NCI-H146 treated with DMSO at 0.1 percent for 48 hours (cell line): ENCODE measurements around the gene MAP3K12.
"Not testable (repeated sequence)": the region's sequence is repeated elsewhere in the genome, so short reads cannot be mapped to it uniquely, and the experiment has no call there.

ENCODE experiments used
- DNase-seq: peaks from one replicate; lab custom pipeline; 2025; ENCODE audit not compliant: unreplicated experiment; lab: John Stamatoyannopoulos, UW

Gene MAP3K12

DNA sequence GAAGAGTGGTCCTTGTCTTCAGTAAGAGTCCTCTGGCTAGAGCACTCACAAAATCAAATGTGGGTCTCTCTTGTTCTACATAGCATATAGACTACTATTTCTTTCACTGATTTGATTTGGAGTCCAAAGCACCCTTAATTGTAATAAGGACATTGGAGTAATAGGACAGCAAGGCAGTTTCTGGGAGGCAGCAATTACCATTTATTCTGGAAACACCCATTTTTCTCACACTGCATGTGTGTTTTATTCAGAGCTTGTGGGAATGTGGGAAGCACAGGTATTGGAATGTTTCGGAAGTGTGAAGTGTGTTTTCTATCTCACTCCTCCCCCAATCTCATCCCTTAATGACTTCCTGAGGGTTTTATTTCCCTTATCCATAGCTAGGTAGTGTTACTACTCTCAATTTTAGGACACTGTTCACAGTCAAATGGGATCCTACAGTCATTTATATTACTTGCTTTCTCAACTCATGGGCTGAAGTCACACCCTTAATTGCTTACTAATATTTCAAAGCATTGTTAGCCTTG is 27.1 kb downstream of the MAP3K12 start:
- no peak for DNase-seq

DNA sequence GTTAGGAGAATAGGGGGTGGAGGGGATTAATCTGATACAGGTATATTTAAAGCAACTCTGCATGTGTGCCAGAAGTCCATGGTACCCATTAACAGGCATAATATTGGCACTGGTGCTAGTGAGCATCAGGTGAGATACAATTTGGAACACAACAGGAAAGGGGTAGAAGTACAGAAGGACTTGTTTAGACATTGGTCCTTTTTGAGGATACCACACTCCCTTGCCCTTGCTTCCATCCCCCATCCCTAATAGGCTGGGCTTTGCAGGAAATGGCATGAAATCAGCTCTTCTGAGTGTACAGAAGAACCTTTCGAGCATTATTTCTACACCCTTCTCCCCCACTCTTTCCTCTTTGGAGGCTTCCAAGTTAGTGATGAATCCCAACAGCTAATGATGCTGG is 31.0 kb downstream of the MAP3K12 start:
- no peak for DNase-seq

DNA sequence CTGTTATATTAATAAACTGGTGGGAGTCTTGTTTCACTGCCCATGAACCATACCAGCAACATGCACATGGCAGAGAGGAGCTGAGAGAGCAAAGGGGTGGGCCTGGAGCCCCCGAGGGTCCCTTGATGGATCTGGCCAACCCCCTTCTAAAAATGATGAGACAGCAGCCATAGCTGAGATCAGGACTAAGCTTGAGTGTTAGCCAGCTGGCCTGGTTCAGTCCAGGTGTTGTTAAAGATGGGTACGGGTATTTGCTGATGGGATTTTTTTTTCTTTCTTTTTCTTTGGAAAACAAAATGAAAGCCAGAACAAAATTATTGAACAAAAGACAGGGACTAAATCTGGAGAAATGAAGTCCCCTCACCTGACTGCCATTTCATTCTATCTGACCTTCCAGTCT is 31.4 kb downstream of the MAP3K12 start:
- no peak for DNase-seq

DNA sequence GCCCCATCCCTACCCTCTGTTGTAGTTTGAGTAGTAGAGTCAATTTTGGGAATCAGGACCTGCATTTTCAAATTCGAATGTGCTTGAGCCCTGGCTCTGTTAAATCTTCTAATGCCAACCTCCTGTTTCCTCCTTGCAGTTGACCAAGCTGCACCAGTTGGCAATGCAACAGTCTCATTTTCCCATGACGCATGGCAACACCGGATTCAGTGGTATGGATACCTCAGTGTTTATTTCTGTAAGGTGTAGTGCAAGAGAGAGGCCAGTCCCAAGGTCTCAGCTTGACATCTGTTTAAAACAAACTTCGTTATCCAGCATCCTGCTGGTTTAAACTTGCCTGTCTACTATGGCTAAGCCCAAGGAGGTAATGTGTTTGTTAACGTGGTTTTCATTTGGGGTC is 32.2 kb downstream of the MAP3K12 start:
- DNase-seq: no peak

DNA sequence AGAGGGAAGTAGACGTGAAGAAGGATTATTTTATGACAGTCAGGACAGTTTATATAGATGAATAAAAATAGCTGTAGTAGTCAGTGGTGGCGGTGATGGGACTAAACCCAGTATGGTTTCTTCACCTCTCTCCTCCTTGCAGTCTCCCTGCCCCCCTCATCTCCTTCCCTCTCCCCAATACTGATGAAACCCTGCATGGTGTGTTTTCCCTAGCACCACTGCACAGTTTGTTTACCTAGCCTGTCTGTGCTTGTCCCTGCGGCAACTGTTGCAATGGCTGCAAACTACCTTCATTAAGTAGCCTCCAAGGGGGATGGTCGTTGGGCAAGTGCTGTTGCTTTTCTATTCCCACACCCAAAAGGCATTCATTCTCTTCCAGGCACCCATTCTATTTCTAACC is 32.6 kb downstream of the MAP3K12 start:
- DNase-seq: no peak

DNA sequence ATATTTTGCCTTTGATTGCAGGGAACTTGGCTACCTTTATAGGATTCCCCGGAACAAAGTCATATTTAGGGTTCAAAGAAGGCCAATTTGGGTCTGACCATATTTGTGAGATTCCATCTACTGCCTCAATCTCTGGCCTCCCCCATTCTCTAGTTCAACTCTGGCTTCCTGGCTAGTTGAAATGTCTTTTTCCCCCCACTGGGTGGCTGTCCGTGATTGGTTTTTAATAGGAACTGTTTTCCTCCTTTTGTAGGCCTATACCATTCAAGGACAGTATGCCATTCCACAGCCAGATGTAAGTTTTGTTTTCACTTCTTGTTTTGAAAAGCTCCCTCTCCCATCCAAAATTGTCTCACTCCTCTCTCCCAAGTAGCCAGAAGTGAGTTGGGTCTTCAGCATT is 33.6 kb downstream of the MAP3K12 start:
- no peak for DNase-seq

DNA sequence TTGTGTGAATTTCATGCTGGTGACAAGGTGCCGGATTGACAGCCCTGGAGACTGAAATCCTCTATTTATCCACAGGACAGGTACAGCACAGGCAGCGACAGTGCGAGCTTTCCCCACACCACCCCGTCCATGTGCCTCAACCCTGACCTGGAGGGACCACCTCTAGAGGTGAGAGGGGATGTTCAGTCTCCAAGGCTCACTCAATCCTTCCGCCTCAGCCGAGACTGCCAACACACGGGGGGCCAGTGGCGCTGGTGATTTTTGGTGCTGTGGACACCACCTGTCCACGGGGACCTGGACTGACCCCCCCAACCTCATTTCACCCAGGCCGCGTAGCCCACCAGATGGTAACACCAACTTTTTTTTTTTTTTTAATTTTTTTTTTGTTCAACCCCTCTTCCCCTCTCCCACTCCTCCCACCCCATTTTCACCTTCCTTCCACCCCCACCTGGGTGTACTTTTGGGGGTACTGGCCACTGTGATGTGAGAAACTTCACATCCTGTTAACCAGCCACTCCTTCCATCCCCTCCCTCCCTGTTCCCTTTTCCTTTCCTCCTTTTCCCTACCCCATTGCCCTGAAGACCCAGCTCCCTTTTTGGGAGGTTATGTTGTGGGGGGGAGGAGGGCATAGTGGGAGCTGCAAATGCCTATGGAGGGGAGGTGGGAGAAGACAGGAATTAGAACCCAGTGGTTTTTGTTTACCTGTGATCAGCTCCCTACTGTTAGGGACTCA is 34.4 kb downstream of the MAP3K12 start:
- DNase-seq: no peak

DNA sequence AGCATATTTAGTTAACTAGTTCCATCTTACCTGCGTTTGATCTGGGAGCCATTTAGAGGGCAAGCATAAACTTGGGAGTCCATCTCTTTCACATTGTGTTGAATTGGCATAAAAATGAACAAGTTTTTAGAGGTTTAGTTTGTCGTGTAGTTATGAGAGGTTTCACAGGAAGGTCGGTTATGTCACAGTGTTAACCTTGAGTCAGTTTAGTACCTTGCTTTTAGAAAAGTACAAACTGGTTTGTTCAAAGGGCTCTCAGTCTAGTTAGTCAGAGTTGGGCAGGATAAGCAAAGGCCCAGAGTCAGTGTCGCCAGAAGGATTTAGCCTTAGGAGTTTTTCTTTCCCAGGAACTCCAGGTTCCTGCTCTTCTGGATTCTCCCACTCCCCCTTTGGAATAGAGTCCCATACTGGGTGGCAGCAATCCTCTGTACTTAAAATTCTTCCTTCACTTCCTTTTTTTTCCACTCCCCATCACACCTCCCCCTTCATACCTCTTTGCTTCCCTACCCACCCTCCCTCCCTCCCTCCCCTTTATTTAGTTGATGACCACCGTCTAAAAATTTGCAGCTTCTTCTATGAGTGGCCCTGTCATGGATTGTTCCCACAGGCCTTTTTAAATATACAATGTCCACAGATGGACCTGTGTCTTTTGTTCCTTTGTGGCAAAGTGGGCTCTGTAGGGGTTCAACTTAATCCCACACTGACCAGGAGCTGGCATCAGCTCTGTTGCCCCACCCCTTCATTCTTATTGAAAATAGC is 35.3 kb downstream of the MAP3K12 start:
- DNase-seq: no peak

DNA sequence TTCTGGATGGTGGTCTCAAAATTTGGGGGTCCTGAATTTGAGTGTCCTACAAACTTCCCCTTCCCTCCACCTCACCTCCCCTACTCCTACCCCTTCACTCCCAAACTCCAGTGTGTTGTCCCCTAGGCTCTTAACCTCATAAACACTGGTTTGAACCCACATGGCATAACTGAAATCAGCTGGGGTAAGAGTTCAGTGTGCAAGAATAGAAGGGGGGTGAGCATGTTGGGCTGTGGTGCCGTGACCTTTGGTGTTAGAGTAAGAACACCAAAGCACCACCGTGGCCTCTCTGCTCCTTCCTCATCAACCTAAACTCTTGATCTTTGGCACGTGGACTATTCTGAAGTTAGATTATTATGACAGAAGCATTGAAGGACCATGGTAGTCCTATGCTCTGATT is 36.3 kb downstream of the MAP3K12 start:
- no peak for DNase-seq

DNA sequence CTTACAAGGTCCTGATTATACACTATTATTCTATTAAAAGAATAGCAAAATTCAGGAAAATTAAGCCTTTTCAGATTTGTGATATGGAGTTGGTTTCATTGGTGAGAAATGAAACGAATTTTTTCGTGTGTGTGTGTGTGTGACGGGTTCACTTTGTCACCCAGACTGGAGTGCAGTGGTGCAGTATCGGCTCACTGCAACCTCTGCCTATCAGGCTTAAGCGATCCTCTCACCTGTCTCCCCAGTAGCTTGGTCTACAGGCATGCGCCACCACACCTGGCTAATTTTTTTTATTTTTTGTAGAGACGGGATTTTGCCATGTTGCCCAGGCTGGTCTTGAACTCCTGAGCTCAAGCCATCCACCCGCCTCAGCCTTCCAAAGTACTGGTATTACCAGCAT is 37.7 kb downstream of the MAP3K12 start:
- no peak for DNase-seq

DNA sequence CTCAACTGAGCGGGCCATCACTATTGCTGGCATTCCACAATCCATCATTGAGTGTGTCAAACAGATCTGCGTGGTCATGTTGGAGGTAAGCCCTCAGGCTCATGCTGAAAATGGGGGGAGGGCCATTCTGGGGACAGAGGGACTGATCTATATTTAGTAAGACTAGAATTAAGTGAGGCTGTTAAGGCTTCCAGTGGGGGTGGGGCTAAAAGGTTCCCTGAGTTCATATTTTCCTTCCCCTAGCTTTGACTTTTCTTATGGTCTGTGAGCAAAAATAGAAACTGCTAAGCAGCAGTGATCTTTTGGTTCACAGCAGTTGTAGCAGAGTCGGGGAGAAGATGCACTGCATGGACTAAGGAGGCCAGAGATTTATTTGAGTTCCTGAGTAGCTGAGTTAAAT is 38.2 kb downstream of the MAP3K12 start:
- no peak for DNase-seq

DNA sequence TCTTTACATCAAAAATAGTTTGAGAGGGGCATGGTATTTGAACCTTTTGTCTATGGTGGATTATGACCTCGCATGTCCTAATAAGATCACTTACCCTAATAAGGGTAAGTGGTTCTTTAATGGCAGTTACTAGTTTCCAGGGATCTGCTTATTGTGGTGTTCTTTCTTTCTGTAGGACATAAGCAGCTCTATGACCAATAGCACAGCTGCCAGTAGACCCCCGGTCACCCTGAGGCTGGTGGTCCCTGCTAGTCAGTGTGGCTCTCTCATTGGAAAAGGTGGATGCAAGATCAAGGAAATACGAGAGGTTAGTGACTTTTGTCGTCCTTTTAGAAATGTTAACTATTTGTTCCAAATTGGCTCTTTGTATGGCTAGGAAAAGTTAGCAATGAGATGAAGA is 40.2 kb downstream of the MAP3K12 start:
- DNase-seq: no peak

DNA sequence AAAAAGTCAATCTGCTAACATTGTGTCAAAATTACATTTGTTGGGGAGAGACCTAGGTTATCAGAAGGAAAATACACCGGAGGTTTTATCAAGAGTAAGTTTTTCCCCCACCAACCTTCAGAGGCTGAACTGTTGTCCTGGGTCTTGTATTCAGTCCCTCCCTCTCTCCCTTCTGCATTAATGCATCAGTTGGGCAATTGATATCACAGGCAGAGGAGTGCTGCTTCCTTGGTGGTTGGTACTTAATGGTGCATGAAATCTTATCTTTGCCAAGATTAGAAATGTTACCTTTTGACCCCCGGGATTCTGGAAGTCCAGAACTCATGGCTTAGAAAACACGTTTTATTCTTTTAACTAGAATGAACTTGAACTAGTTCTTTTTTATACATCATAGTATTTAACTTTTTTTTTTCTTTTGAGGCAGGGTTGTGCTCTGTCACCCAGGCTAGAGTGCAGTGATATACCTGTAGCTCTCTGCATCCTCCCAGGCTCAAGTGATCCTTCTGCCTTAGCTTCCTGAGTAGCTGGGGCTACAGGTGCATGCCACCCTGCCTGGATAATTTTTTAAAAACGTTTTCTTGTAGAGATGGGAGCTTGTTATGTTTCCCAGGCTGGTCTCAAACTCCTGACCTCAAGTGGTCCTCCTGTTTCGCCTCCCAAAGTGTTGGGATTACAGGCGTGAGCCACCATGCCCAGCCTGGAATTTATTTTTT is 42.4 kb downstream of the MAP3K12 start:
- no peak for DNase-seq

DNA sequence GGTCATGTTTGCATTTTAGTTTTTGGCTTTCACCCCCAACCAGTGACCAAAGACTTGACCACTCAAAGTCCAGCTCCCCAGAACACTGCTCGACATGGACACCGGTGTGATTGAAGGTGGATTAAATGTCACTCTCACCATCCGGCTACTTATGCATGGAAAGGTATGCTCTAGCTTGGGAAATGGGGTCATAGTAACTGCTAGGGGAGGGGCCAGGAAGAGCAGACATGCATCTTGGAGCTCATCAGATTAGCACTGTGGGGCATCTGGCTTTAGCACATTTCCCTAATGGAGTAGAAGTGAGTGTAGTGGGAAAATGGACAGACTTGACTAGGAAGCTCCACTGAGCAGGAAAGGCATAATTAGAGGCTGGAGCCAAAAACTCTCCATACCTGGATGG is 44.6 kb downstream of the MAP3K12 start:
- DNase-seq: no peak

DNA sequence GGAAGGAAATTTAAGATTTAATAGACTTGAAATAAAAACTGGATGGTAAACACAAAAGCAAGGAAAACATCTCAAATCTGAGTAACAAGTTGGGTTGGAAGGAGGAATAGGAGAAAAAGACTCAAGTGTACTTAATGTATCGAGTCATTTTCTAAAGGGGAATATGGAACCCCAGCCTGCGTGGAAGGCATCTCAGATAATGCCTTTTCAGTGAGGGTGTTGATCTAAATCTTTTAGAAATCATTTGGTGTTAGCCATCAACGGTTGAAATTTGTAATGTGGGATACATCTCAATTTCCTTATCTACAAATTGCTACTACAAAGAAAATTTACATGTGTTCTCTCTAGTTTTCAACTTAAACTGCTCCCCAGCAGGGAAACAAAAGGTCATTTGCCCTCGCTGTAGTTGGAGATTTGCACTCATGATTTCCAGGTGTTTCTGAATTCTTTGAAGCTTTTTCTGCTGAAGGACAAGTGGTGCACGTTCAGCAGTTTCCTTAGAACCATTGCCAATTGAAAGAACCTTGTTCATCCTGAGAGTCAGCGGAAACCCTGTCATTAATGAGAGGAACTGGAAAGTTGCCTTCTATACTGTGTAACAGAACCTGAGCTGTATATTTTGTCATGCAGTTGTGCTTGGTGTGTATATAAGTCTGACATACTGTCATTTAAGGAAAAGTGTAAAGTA is 45.2 kb downstream of the MAP3K12 start:
- DNase-seq: no peak

DNA sequence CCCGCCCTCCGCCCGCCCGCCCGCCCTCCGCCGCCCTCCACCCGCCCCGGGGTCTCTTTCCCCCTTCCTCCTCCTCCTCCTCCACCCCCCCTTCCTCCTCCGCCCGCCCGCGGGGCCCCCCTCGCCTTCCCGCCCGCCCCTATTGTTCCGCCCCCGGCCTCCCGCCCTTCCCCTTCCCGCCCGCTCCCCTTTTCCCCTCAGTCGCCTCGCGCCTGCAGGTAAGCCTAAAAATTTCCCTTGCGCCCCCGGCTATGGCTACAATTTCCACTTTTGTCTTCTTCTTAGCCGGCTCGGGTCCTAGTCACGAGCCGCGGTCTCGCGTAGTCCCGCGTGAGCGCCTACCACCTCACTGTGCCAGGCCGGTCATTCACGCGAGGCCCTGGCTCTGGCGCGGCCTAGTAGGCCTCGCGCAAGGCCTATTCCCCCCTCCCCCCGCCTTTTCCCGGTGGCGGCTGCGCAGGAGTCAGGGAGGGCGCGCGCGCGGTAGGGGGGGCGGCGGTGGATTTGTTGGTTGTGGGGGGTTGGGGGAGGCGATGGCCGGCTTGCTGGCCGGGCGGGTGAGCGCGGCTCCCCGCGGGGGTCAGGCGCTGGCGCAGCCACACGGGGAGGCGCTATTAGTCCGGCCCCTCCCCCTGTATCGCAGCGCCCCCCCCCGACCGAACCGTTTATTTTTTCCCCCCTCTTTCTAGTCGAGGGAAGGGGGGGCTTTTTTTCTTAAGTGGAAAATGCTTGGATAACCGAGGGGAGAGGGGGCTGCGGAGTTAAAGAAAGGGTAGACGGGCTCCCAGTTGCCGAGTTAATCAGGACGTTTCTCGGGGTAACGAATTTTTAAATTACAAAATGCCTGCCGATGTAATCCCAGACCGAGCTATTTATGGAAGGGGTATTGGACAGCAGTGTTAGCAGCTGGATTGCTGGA is 46.8 kb downstream of the MAP3K12 start:
- peak; percentile 79 for DNase-seq

DNA sequence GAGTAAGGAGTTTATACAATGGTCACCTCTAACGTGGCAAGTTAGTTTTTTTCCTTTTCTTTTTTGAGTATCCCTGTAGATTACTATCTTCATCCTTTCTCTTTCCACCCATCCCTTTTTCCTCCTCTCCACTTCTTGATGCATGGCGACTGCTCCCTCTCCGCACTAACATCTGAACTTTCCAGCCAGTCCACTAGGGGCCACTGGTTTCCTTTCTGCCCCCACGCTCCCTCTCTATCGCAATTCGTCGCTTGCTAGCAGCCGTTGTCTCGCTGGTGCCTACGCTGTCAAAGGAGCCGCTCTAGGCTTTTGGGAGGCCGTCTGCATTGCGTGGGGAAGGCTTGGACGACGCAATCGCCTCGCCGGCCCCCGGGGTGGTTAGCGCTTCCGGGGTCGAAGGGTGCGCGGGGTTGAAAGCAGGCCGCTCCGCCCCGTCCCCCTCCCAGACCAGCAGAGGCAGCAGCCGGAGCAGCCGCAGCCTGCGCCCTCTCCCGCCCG is 47.5 kb downstream of the MAP3K12 start, which contains the start of gene PCBP2:
TSS of gene PCBP2 (plus strand) at position 442 of the 498 bp plus-strand sequence. CDS start 2,699 bp downstream, outside the sequence.
- DNase-seq: peak; percentile 99

DNA sequence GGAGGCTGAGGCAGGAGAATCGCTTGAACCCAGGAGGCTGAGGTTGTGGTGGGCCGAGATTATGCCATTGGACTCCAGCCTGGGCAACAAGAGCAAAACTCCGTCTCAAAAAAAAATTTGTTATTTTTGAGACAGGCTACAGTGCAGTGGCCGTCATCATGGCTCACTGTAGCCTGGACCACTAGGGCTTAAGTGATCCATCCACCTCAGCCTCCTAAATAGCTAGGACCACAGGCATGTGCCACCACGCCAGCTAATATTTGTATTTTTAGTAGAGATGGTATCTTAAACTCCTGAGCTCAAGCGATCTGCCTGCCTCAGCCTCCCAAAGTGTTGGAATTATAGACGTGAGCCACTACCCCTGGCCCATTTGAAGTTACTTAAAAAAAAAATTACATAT is 48.3 kb downstream of the MAP3K12 start:
- no peak for DNase-seq

DNA sequence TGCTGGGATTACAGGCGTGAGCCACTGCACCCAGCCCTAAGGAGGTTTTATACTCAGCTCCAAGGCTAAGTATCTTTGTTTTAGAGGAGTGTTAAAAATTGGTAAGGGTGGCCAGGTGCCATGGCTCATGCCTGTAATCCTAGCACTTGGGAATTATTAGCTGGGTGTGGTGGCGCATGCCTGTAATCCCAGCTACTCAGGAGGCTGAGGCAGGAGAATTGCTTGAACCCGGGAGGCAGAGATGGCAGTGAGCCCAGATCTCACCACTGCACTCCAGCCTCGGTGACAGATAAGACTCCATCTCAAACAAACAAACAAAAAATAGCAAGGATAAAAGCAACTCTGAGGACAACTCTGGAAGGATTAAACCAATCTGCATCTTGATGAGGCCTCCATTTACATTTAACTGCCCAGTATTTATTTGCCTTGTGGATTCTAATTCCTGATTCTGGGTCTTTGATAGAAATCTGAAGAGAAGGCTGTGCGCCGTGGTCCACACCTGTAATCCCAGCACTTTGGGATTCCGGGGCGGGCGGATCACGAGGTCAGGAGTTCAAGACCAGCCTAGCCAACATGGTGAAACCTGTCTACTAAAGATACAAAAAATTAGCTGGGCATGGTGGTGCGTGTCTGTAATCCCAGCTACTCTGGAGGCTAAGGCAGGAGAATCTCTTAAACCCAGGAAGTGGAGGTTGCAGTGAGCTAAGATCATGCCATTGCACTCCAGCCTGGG is 54.5 kb downstream of the MAP3K12 start:
- DNase-seq: not testable (repeated sequence)
